GM21786 (cell line): Measurements from ENCODE around the gene HS2ST1.
A peak's percentile ranks its signal among the peaks of the same experiment; 100 is the strongest.
"Not testable (repeated sequence)": the region's sequence is repeated elsewhere in the genome, so short reads cannot be mapped to it uniquely, and the experiment has no call there.

Experiments used
- ATAC-seq: cut with Tn5 transposase; IDR thresholded peaks from one replicate; pipeline ENCODE4 v1.9.1; 2021; ENCODE audit not compliant: unreplicated experiment

HS2ST1 gene

DNA sequence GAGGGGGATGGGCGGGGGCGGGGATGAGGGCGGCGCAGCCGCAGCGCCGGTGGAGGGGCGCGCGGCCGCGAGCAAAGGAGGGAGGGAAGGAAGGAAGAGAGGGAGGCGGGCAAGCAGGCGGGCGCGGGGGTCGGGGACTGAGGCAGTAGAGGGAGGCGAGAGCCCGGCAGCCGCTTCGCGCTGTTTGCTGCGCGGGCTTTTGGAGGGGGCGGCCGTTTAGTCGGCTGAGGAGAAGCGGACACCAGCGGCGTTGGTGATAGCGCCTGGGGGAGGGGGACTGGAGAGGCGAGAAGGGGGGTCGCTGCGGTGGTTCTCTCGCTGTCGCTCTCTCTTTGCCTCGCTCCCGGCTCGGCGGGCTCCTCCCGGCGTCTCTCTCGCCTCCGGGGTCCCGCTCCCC is at the start of gene HS2ST1:
Gene HS2ST1, plus strand, starts transcription at position 35 of the 397 bp plus-strand sequence.
- no peak for ATAC-seq

DNA sequence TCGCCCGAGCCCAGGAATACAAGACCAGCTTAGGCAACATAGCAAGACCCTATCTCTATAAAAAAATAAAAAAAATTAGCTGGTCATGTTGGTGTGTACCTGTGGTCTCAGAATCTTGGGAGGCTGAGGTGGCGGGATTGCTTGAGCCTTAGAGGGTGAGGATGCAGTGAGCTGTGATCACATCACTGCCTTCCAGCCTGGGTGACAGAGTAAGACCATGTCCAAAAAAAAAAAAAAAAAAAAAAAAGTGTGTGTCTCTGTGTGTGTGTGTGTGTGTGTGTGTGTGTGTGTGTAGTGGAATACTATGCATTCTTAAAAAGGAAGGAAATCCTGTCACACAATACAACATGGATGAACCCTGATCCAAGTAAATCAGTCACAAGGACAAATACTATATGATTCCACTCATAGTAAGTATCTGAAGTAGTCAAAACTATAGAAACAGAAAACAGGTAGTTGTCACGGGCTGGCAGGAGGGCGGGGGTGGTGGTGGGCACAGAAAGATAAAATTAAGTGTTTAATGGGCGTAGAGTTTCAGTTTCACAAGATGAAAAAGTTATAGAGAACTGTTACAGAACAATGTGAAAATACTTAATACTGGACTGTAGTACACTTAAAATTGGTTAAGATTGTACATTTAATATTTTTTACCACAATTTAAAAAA is 48.3 kb upstream of the HS2ST1 start:
- ATAC-seq, result peak; percentile 72

- no peak for ATAC-seq
These were observed 47.8 kb upstream of the HS2ST1 start for GRCh38 chr1:86866665-86867064.

DNA sequence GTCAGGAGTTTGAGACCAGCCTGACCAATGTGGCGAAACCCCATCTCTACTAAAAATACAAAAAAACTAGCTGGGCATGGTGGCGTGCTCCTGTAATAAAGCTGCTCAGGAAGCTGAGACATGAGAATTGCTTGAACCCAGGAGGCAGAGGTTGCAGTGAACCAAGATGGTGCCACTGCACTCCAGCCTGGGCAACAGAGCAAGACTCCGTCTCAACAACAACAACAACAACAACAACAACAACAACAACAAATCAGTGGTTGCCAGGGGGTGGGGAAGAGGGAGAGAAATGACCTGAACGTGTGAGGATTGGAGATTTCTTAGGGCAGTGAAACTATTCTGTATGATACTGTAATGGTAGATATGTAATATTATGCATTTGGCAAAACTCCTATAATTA is 47.2 kb upstream of the HS2ST1 start:
- not testable (repeated sequence) for ATAC-seq

DNA sequence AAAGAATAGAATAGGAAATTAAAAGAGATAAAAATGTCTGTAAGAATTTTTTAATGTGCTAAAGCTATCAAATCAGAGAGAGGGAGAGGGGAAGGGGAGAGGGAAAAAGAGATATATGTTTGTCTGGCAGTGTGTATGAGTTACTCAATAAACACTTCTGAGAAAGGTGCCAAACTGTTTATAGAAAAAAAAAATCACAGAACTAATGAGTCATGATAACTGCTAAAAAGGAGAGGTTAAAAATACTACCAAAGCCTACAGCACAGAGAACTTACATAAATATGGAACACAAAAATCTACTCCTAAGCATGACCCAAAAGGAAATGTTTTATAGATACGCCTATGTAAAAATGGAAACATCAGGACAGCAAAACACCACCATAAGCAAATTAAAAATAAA is 46.0 kb upstream of the HS2ST1 start:
- ATAC-seq, result no peak

- ATAC-seq, result no peak
These were observed 43.4 kb upstream of the HS2ST1 start for GRCh38 chr1:86871001-86871400.

- ATAC-seq, result no peak
These were observed 42.3 kb upstream of the HS2ST1 start for GRCh38 chr1:86872086-86872485.

- ATAC-seq, result no peak
These were observed 38.7 kb upstream of the HS2ST1 start for GRCh38 chr1:86875722-86876121.

DNA sequence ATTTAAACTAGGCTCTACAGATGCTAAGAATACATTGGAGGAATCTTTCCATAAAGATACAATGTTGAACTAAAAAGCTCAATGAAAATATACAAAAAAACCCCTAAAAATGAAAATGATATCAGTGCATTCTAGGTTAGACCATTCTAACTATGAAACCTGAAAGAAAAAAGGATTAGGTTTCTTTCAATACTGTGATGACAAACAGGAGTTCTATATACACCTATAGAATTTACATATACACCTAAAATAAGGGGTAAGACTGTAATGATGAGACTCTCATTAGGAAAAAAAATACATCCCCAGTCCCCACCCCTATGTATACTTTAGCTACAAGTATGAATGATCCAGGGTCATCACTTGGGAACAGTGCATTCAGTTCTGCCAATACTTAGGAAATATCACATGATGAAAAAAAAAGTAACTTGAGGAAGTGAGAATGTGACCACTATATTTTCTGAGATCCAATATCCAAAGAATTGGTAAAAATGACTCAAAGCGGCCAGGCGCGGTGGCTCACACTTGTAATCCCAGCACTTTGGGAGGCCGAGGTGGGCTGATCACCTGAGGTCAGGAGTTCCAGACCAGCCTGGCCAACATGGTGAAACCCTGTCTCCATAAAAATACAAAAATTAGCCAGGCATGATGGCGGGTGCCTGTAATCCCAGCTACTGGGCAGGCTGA is 26.8 kb upstream of the HS2ST1 start:
- ATAC-seq, result no peak

DNA sequence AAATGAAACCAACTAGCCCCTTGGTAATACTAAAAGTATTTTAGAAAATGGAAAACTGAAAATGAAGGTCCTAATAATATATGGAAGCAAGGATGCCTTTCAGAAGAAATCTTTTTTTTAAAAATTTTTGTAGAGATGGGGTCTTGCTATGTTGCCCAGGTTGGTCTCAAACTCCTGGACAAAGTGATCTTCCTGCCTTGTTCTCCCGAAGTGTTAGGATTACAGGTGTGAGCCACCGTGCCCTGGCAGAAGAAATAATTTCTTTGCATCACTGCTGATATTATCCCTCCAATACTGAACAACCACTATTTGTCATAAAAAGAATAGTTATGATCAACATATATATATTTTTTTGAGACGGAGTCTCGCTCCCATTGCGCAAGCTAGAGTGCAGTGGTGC is 26.1 kb upstream of the HS2ST1 start:
- no peak for ATAC-seq

- not testable (repeated sequence) for ATAC-seq
These were observed 15.0 kb upstream of the HS2ST1 start for GRCh38 chr1:86899401-86899800.

DNA sequence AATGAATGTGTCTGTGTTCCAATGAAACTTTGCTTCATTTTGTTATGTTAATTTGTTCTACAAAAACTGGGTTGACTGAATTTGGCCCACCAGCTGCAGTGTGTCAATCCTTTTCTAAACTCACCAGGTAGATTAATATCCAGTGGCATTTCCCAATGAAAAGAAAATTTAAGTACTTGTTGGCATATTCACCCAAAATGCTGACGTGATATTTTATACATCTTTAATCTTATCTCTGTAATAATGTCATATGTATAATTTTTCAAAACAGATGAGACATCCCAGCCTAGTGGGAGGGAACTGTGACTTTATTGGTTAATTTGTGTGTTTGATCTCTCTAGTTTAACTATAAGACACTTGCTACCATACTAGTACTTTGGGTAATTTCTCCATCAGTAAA is 8.6 kb upstream of the HS2ST1 start:
- no peak for ATAC-seq

- no peak for ATAC-seq
These were observed 8.0 kb upstream of the HS2ST1 start for GRCh38 chr1:86906419-86906818.

DNA sequence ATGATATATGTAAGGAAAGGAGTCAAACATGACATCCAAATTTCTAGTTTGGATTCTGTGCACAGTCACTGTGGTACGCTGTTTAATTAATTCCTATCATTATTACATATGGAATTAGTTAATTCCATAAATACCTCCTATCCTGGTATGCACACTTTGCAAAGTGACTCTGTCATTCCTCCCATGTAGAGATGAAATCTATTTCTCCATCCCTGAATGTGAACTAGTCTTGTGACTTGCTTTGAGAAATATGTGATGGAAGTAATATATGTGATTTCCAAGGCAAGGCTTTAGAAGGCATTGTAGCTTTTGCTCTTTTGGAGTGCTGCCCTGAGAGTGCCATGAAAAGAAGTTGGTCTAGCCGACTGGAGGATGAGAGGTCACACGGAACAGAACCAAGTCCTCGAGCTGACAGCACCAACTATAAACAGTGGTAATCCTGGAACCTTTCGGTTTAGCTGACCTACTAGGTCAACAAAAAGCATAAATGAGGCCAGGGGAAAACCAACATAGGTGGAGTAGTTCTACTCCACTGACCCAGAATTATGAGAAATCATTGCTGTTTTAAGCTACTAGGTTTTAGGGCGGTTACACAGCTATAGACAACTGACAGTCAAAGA is 2.0 kb upstream of the HS2ST1 start:
- ATAC-seq, result no peak

DNA sequence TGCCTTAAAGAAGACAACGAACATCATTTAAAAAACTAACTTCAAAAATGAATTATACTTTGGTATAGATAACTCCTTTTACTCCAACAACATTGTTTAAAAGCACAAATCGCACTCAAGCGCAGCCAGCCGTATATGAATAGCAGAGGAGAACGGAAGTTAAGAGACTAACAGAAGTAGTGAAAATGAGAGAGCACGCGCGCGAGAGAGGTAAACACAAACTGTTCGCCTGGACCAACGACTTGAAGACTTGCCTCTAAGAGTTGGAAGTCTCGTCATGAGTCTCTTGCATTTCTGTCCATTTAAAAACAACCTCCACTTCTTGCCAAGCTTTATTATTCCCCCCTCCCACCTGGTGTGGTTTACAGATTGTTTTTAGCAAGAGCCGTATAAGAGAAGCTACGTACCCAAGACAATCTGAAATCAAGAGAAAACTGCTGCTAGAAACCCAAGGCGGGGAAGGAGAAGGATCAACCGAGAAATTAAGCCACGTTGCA is 988 bp upstream of the HS2ST1 start:
- ATAC-seq, result no peak

- peak; percentile 83 for ATAC-seq
These were observed 387 bp upstream of the HS2ST1 start, which contains the start of gene SELENOF for GRCh38 chr1:86913896-86914600. SELENOF (minus strand) TSS chr1:86914126; CDS start chr1:86914111, 15 bp downstream.

DNA sequence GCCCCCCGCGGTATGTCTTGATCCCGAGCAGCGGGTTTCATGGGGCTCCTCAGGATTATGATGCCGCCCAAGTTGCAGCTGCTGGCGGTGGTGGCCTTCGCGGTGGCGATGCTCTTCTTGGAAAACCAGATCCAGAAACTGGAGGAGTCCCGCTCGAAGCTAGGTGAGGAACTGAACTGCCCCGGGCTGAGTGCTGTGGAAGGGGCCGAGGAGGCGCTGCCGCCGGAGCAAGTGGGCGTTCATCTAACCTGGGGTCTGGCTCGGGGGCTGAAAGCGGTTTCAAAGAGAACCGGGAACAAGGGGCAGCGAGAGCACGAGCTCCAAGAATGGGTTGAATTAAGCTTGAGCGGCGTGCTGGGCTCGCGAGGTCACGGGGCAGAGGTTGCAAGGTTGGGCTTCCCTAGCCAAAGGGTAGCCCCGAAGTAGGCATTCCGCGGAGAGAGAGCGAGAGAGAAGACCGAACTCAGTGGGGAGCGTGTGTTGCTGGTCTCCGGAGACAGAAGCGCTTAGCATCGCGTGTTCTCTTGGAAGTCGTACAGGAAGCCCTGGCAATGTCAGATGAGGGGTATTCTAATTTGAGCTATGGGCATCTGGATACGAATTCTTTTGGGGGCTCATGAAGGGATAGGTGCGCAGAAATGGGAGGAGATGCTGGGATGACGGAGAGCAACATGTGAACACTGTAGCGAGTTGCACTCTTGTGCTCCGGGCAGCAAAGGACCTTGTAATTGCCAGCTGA is 732 bp downstream of the HS2ST1 start:
- no peak for ATAC-seq

DNA sequence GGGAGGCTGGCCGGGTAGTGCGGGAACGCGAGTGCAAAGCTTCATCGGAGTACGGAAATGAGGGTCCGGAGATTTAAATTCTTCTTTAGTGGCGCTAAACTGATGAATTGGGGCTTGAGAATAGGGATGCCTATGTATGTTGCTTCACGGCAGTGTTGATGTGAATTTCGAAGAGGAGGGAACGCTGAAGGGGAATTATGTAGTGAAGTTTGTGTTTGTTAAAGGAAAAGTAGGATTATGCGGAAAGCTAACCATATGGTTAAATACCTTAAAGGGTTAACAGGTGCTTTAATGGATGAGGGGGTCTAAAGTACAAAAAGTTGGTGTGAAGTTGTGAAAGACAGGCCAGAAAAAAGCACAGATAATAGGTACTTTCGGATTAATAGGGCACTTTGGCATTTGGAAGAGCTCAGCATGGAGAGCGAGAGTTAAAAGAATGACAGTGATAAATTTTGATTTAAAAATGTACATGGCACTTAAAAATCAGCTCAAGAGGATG is 1.4 kb downstream of the HS2ST1 start:
- no peak for ATAC-seq

GRCh38 chr1:86916752-86917151 is 2.3 kb downstream of the HS2ST1 start:
- no peak for ATAC-seq

DNA sequence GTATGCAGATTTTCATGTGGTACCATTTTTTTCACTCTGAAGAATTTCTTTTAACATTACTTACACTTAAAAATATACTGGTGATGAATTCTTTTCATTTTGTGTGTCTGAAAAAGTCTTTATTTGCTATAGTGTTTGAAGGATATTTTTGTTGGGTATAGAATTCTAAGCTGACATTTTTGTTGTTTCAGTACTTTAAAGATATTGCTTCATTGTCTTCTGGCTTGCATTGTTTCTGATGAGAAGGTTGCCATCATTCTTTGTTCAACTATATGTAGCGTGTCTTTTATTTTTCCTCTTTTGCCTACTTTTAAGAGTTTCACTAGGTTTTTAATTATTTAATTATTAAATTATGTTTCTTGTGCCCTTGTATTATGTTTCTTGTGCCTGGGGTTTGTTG is 8.0 kb downstream of the HS2ST1 start:
- no peak for ATAC-seq
